Measurements from ENCODE around the gene TGFBR3.

Gene TGFBR3

GRCh38 chr1:91729621-91730358 is 156.2 kb downstream of the TGFBR3 start:
- DNase-seq = peak; percentile 65

- no peak for DNase-seq
Measured at GRCh38 chr1:91727763-91728162, 158.2 kb downstream of the TGFBR3 start.

- peak; percentile 76 for DNase-seq
Measured at GRCh38 chr1:91725989-91726721, 159.8 kb downstream of the TGFBR3 start.

GRCh38 chr1:91725618-91725988 is 160.3 kb downstream of the TGFBR3 start:
- no peak for DNase-seq

GRCh38 chr1:91724644-91725043 is 161.3 kb downstream of the TGFBR3 start:
- DNase-seq = no peak

- no peak for DNase-seq
Measured at GRCh38 chr1:91724231-91724630, 161.7 kb downstream of the TGFBR3 start.

- DNase-seq = no peak
Measured at GRCh38 chr1:91720044-91720443, 165.9 kb downstream of the TGFBR3 start.

GRCh38 chr1:91718877-91719276 is 167.1 kb downstream of the TGFBR3 start:
- no peak for DNase-seq

GRCh38 chr1:91718368-91718767 is 167.6 kb downstream of the TGFBR3 start:
- no peak for DNase-seq

GRCh38 chr1:91717839-91718238 is 168.1 kb downstream of the TGFBR3 start:
- DNase-seq = no peak

- no peak for DNase-seq
Measured at GRCh38 chr1:91716339-91716738, 169.6 kb downstream of the TGFBR3 start.

- no peak for DNase-seq
Measured at GRCh38 chr1:91715416-91716000, 170.4 kb downstream of the TGFBR3 start.

GRCh38 chr1:91714867-91715381 is 171.0 kb downstream of the TGFBR3 start:
- DNase-seq = no peak

GRCh38 chr1:91712981-91713841 is 172.7 kb downstream of the TGFBR3 start:
- peak; percentile 89 for DNase-seq

- peak; percentile 49 for DNase-seq
Measured at GRCh38 chr1:91712393-91712792, 173.6 kb downstream of the TGFBR3 start.

GRCh38 chr1:91711504-91712247 is 174.3 kb downstream of the TGFBR3 start:
- no peak for DNase-seq

GRCh38 chr1:91710261-91710660 is 175.7 kb downstream of the TGFBR3 start:
- DNase-seq = no peak

GRCh38 chr1:91708691-91709090 is 177.3 kb downstream of the TGFBR3 start:
- no peak for DNase-seq

GRCh38 chr1:91707890-91708218 is 178.1 kb downstream of the TGFBR3 start:
- no peak for DNase-seq

- no peak for DNase-seq
Measured at GRCh38 chr1:91707114-91707889, 178.6 kb downstream of the TGFBR3 start.

Data from activated CD4-positive, alpha-beta T cell treated with anti-CD3 and anti-CD28 coated beads, Interleukin-10, Interleukin-2, amounts not matched to agents 100 ng/mL and 50 ng/mL, durations not matched to agents 16 hours and 8 hours (primary cell).